HEK293T (cell line): ENCODE measurements around the gene JAZF1.

ENCODE experiments used
- CTCF ChIA-PET: fragments of 350-600 bp; formaldehyde crosslinking; extraction: SDS; loops from one replicate; lab custom pipeline; 2021; ENCODE audit warnings: antibody characterized with exemption, inconsistent platforms; lab: Yijun Ruan, JAX
- POLR2A ChIA-PET: fragments of 350-600 bp; formaldehyde crosslinking; extraction: SDS; loops from one replicate; lab custom pipeline; 2020; ENCODE audit warnings: antibody characterized with exemption, inconsistent platforms; lab: Yijun Ruan, JAX
- DNase-seq: peaks from one replicate; pipeline ENCODE4 v3.0.0; 2012; ENCODE audit warnings: mixed read lengths; ENCODE audit errors: extremely low spot score
- ARNT ChIP-seq: fragments of 450-650 bp; IDR thresholded peaks from 2 replicates; pipeline ENCODE4 v1.6.1; 2017; ENCODE audit warnings: mild to moderate bottlenecking
- BHLHE40 ChIP-seq: fragments of 450-650 bp; IDR thresholded peaks from 2 replicates; pipeline ENCODE4 v1.6.1; 2016; ENCODE audit warnings: mild to moderate bottlenecking, moderate library complexity, borderline replicate concordance
- CTBP1 ChIP-seq: fragments of 450-650 bp; IDR thresholded peaks from 2 replicates; pipeline ENCODE4 v1.6.1; 2016; ENCODE audit warnings: borderline replicate concordance
- ELF4 ChIP-seq: fragments of 450-650 bp; IDR thresholded peaks from 2 replicates; pipeline ENCODE4 v1.6.1; 2017; ENCODE audit warnings: antibody characterized with exemption
- FOXA1 ChIP-seq: fragments of 450-650 bp; IDR thresholded peaks from 2 replicates; pipeline ENCODE4 v1.6.1; 2016; ENCODE audit warnings: mild to moderate bottlenecking
- FOXK2 ChIP-seq: fragments of 450-650 bp; IDR thresholded peaks from 2 replicates; pipeline ENCODE4 v1.6.1; 2016; ENCODE audit warnings: mild to moderate bottlenecking
- FOXM1 ChIP-seq: fragments of 450-650 bp; IDR thresholded peaks from 2 replicates; pipeline ENCODE4 v1.6.1; 2017; ENCODE audit warnings: mild to moderate bottlenecking, borderline replicate concordance
- HDGF ChIP-seq: fragments of 450-650 bp; IDR thresholded peaks from 2 replicates; pipeline ENCODE4 v1.6.1; 2017; ENCODE audit warnings: antibody characterized with exemption, borderline replicate concordance
- L3MBTL2 ChIP-seq: fragments of 450-650 bp; conservative IDR thresholded peaks from 2 replicates; pipeline ENCODE4 v1.6.1; 2016; ENCODE audit warnings: mild to moderate bottlenecking
- LEF1 ChIP-seq: fragments of 450-650 bp; IDR thresholded peaks from 2 replicates; pipeline ENCODE4 v1.6.1; 2017; ENCODE audit warnings: mild to moderate bottlenecking, borderline replicate concordance
- NFRKB ChIP-seq: fragments of 450-650 bp; IDR thresholded peaks from 2 replicates; pipeline ENCODE4 v1.6.1; 2016; ENCODE audit warnings: mild to moderate bottlenecking, moderate library complexity
- PKNOX1 ChIP-seq: fragments of 450-650 bp; IDR thresholded peaks from 2 replicates; pipeline ENCODE4 v1.6.1; 2016
- SP1 ChIP-seq: fragments of 450-650 bp; IDR thresholded peaks from 2 replicates; pipeline ENCODE4 v1.6.1; 2017
- SUZ12 ChIP-seq: fragments of 450-650 bp; IDR thresholded peaks from 2 replicates; pipeline ENCODE4 v1.6.1; 2016; ENCODE audit warnings: mild to moderate bottlenecking
- TARDBP ChIP-seq: fragments of 450-650 bp; IDR thresholded peaks from 2 replicates; pipeline ENCODE4 v1.6.1; 2016
- ZNF384 ChIP-seq: fragments of 450-650 bp; IDR thresholded peaks from 2 replicates; pipeline ENCODE4 v1.6.1; 2016

The JAZF1 gene

GRCh38 chr7:28165961-28166955 is 14.3 kb downstream of the JAZF1 start:
- ChIA-PET POLR2A (no interaction called here), CTCF (no interaction called here)
- TF ChIP-seq HDGF = no peak
- DNase-seq = no peak

- CTCF ChIA-PET = interaction anchor here (0.5 to 0.8 kb wide), 2 partner anchors 31 to 491 kb away, joined by 3 read pairs; no protein-coding TSS in a partner anchor
- DNase-seq = no peak
- TF ChIP-seq NFRKB = no peak
- TF ChIP-seq SP1 = no peak
- no peak for TF ChIP-seq ELF4
- no peak for TF ChIP-seq LEF1
- TF ChIP-seq L3MBTL2 = no peak
- POLR2A ChIA-PET = no interaction called here
Measured at GRCh38 chr7:28165261-28165660, 15.3 kb downstream of the JAZF1 start.

- ChIA-PET POLR2A (no interaction called here), CTCF (interaction anchor here (0.7 kb wide), 1 partner anchor 1200 kb away, joined by 3 read pairs; no protein-coding TSS in a partner anchor)
- no peak for DNase-seq
- no peak for TF ChIP-seq FOXM1
- TF ChIP-seq PKNOX1 = no peak
- no peak for TF ChIP-seq LEF1
- TF ChIP-seq CTBP1 = no peak
- no peak for TF ChIP-seq ZNF384
- no peak for TF ChIP-seq L3MBTL2
- TF ChIP-seq SUZ12 = no peak
- no peak for TF ChIP-seq TARDBP
- no peak for TF ChIP-seq NFRKB
- TF ChIP-seq ARNT = no peak
- TF ChIP-seq HDGF = no peak
- TF ChIP-seq BHLHE40 = no peak
- TF ChIP-seq SP1 = no peak
- no peak for TF ChIP-seq FOXK2
Measured at GRCh38 chr7:28163949-28164348, 16.6 kb downstream of the JAZF1 start.

- POLR2A ChIA-PET = no interaction called here
- CTCF ChIA-PET = no interaction called here
Measured at GRCh38 chr7:28161331-28161730, 19.3 kb downstream of the JAZF1 start.

GRCh38 chr7:28160551-28160991 is 20.0 kb downstream of the JAZF1 start:
- POLR2A ChIA-PET = no interaction called here
- CTCF ChIA-PET = no interaction called here
- DNase-seq = no peak
- TF ChIP-seq FOXM1 (no peak), ARNT (no peak), TARDBP (no peak), CTBP1 (no peak), SUZ12 (no peak), NFRKB (no peak), ZNF384 (no peak), PKNOX1 (no peak), ELF4 (no peak), LEF1 (no peak), FOXK2 (no peak), HDGF (no peak), SP1 (no peak), L3MBTL2 (no peak), FOXA1 (no peak), BHLHE40 (no peak)

More at GRCh38 chr7:28161331-28161730, 19.3 kb downstream of the JAZF1 start:
- TF ChIP-seq PKNOX1 (no peak), SUZ12 (no peak), FOXA1 (no peak), FOXK2 (no peak), L3MBTL2 (no peak), LEF1 (no peak), ARNT (no peak), ELF4 (no peak), HDGF (no peak), SP1 (no peak), NFRKB (no peak), CTBP1 (no peak), BHLHE40 (no peak)
- no peak for DNase-seq

GRCh38 chr7:28157831-28158416 is 22.7 kb downstream of the JAZF1 start:
- POLR2A ChIA-PET = no interaction called here
- TF ChIP-seq CTBP1 = no peak
- TF ChIP-seq SP1 = no peak
- TF ChIP-seq ARNT = no peak
- TF ChIP-seq PKNOX1 = no peak
- no peak for TF ChIP-seq TARDBP
- TF ChIP-seq FOXM1 = no peak
- TF ChIP-seq SUZ12 = no peak
- TF ChIP-seq ZNF384 = no peak
- no peak for TF ChIP-seq FOXK2
- TF ChIP-seq LEF1 = no peak
- no peak for TF ChIP-seq HDGF
- TF ChIP-seq FOXA1 = no peak
- no peak for TF ChIP-seq BHLHE40
- no peak for TF ChIP-seq NFRKB
- no peak for TF ChIP-seq ELF4
- TF ChIP-seq L3MBTL2 = no peak
- no peak for DNase-seq
- CTCF ChIA-PET = no interaction called here
